HG03097 (cell line): ENCODE results near the gene NAGK.
"Not testable (repeated sequence)": the region's sequence is repeated elsewhere in the genome, so short reads cannot be mapped to it uniquely, and the experiment has no call there.

Source experiments
- ATAC-seq: cut with Tn5 transposase; IDR thresholded peaks from one replicate; pipeline ENCODE4 v1.9.1; 2021; ENCODE audit not compliant: unreplicated experiment, low FRiP score

NAGK gene

DNA sequence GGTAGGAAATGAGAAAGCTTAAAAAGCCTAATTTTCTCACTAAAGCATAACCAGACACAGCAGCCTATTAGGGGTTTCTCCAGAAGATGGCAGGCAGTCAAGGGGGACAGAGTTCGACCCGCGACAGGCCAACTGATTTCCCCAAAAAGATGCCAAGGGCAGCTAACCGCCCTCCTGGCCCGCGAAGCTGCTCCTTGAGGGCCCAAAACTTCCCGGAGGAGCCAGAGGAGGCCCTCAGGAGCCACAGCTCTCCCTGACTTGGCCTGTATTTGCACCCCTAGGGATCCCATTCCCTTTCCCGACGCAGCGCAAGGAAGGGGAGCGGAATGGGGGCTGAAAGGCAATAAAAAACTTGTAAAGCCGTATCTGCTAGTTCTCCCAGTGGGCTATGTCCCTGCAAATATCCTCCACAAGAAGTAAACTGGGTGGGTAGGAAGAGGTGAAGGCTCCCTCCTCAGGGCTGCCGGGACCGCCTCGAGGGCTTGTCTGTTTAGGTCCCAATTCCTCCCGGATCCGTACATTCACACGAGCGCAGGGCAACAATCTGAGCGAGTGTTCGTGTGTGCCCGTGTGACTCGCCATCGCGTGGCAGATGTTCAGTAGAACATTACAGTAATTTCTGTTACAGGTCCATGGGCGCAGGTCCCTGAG is 756 bp upstream of the NAGK start:
- ATAC-seq, result no peak

DNA sequence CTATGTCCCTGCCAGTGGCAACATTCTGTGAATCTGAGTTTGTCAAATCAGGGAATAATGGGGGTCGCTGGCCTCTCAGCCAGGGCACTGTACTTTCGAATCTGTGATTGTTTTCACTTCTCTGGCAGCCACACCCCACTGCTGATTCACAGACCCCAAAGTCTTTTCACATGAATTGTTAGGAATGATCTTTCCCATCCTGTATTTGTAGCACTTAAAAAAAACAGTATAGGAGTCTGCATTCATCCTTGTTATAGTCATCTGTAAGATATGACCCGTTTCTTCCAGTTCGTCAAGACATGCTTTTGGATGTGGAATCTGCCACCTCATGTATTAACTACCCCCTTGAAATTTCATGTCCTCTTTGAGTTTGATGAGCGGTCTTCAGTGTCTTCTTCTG is 928 bp downstream of the NAGK start:
- no peak for ATAC-seq

DNA sequence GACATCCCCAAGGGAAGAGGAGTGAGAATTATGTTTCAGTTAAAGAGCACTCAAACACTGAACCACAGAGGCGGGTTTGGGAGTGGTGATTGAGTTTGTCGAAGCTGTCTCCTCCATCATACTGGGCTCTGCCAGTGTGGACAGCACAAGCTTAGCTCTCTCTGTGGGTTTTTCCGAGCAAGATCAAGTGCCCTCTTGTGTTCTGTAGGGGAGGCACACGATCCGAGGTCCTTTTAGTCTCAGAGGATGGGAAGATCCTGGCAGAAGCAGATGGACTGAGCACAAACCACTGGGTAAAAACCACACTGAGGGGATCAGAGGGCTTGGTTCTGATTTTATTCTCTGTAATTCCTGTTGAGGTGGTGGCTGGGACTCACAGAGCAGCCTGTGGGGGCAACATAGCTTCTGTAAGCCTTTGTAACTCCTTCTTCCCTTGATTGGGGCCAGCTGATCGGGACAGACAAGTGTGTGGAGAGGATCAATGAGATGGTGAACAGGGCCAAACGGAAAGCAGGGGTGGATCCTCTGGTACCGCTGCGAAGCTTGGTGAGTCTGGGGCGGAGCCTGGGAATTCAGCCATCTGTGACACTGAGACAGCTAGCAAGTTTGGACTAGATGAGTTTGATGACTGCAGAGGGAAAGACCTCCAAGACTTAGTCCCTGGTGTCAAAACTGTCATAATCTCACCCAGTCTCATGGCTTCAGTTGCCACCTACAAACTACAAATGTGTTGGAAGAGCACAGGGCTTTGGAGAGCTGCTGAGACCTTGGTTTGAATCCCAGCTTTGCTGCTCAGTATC is 2.0 kb downstream of the NAGK start:
- no peak for ATAC-seq

DNA sequence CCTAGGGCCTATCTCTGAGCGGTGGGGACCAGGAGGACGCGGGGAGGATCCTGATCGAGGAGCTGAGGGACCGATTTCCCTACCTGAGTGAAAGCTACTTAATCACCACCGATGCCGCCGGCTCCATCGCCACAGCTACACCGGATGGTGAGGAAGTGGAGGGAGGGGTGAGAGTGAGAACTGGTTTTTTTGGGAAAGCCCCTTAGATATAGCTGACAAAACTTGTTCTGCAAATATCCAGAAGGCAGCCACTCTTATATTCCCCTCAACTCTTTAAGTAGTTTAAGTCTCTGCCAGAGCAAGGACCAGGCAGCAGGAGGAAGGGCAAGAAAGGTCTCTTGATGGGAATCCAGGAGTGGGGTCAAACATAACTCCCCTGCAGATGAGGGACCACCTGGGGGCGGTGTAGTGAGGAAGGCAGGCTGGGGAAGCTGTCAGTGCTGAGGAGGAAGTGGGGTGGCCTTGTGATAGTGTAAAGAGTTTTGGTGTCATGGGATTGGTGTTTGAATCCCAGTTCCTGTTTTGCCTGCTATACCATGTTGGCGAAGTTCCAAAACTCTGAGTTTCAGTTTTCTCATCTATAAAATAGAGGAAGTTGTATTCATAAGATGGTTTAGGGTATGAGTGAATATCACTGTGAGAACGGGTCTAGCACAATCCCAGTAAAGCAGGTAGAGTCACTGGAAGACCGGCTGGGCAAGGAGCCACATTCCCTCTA is 3.4 kb downstream of the NAGK start:
- peak; percentile 36 for ATAC-seq

DNA sequence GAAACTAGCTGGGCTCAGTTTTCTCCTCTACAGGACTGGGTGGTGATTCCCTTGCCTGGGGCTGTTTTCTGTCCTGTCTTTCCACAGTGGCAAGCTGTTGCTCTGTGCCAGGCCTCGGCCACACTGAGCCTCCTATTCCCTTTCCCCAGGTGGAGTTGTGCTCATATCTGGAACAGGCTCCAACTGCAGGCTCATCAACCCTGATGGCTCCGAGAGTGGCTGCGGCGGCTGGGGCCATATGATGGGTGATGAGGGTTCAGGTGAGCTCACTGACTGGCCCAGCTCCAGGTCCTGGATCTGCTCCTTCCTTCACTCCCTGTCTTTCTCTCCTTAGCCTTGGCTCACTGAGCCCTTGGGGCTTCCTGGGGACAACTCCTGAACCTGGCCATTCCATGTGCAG is 4.0 kb downstream of the NAGK start:
- ATAC-seq, result no peak

DNA sequence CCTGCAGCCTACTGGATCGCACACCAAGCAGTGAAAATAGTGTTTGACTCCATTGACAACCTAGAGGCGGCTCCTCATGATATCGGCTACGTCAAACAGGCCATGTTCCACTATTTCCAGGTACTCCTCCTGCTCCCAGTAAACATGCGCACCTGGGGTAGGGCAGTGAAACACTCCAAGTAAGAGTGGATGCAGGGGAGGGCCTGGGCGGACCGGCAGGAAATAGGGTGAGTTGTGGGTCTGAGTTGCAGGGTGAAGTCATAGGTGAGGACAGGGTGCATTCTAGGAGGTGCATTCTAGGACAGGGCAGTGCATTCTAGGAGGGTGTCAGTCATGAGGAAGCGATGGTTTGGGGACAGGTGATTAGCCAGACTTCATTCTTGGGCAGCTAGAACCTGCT is 5.0 kb downstream of the NAGK start:
- no peak for ATAC-seq

DNA sequence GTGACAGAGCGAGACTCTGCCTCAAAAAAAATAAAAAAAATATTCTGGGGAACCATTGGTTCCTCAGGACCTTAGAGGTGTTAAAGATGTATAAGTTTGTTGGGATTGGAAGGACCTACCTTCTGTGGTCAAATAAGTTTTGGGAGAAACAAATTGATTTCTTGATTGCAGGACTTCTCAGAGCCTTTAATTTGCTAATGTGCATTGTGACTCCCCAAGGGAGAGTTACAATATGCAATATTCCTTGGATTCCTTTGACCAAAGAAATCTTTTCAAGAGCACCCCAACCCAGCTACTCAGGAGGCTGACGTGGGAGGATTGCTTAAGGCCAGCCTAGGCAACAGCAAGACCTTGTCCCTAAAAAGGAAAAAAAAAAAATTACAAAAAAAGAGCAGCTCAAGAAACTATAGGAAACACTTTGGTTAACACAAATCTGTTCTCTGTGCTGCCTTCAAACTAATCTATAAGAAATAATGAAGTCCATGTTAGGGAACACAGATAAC is 6.5 kb downstream of the NAGK start:
- no peak for ATAC-seq

DNA sequence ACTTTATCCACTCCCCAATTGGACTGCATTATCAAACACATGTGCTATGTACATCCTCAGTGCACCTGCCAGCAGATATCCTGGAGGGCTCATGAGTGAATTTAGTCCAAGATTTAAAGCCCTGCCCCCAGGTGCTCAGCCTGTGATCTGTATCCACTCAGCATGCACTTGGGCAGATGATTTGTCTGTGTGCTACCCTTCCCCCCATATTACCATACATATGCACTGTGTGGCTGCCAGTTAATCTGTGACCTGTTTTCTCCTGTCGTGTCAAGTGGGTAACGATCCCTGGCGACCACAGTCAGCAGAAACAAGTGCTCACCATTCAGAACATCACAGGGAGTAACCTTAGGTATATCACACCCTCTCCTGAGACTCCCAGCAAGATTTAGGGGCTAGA is 10.2 kb downstream of the NAGK start:
- ATAC-seq, result no peak

DNA sequence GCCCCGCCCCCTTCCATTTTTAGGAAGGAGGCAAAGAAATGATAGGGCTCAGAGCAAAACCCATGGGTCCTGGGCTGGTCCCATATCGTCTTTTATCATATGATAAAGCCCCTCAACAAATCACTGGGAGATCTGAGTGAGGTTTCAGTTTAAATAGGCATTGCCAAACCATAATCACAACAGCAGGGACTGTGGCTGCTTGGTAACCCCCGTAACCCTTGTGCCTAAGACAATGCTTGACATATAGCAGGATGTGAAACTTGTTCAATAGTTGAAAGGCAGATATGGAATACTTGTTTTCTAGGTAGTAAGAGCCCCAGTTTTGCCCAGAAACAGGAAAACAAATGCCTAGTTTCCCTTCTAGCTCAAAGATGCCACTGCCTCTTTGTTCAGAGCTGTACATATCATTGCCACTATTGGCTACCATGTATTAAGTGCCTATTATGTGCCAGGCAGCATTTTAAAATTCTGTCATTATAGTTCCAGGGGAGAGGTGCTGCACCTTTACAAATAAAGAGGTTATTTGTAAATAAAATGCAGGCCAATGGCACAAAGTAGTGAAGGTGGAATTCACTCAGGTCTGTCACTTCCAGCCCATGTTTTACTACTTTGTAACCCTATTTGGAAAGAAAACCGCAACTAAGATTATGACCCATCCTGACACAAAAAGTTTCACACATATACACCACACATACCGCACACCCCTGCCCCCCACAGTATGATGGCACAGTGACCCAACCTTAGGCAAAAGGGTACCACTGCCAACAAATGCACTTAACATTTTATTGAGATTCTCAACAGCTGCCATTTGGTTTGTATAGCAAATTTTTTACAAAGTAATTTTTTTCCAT is 14.2 kb downstream of the NAGK start:
- ATAC-seq, result no peak

DNA sequence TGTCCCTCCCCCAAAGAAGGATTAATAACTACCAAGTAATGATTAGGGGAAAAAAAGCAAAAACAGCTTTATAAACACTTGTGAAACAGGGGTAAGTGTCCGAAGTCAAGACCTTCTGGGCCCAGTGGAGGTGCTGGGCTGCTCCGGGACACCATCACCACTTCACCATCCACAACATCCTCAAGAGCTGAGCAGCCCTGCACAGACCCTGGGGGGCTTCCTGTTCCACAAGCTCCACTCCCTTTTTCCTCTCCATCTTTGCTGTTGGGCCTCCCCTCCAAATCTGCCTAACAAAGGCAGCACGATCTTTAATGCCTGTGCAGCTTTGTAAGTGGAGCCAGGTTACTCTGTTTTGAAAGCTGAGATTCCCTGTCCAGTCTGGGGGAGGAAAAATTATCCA is 14.8 kb downstream of the NAGK start:
- not testable (repeated sequence) for ATAC-seq

DNA sequence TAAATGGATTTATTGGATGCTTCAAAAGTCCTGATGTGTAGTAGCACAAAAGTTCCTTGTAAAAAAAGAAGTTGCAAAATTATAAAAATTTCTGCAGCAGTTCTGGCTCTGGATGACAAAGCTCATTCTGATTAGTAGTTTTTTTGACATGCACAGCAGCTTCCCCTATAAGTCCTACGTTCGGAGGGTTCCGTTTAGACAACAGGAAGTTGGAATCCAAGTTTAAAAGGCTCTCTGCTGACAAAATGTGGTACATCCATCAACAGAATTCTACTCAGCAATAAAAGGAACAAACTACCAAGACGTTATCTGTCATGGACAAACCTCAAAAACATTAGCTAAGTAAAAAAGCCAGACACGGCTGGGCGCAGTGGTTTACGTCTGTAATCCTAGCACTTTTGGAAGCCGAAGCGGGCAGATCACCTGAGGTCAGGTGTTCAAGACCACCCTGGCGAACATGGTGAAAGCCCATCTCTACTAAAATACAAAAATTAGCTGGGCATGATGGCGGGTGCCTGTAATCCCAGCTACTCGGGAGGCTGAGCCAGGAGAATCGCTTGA is 15.4 kb downstream of the NAGK start:
- ATAC-seq, result not testable (repeated sequence)

DNA sequence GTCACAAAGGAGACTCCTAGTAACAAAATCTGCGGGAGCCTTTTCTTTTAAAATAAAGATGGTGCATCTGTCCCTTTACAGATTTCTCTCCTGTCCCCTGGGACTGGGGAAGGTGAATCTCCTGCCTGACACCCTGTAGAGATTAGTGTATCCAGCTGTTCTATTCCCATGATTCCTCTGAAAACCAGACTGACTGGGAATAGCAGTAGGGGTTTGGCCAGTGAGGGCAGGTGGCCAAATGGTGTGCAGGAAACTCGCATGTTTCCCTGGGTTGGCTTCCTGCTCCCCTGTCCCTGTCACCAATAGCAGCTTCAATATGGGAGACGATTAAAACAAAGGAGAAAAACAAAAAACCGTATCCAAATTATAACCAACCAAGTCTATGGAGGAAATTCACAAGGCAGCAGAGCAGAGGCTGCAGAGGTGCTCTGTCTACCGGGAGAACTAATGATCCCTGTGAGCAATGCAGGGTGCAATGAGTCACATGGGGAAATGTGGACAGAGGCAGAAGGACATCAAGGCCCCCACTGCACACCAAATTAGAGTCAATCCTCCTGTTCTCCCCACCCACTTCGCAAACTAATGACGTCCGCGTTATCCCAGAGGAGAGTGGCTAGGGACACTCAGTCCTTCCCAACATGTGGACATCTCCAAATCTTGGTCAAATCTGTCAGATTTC is 17.0 kb downstream of the NAGK start:
- not testable (repeated sequence) for ATAC-seq

DNA sequence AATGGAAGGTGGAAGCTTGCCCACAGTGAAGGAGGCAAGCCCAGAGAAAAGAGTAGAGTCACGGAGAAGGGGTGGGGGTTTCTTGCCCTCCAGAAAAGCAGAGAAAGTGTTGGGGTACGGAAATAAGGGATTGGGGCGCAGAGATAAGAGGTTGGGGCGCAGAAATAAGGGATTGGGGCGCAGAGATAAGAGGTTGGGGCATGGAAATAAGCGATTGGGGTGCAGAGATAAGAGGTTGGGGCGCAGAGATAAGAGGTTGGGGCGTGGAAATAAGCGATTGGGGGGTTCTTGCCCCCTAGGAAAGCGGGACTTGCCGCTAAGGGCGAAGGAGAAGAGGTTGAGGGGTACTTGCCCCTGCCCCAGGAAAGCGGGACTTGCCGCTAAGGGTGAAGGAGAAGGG is 21.0 kb downstream of the NAGK start:
- ATAC-seq, result not testable (repeated sequence)

DNA sequence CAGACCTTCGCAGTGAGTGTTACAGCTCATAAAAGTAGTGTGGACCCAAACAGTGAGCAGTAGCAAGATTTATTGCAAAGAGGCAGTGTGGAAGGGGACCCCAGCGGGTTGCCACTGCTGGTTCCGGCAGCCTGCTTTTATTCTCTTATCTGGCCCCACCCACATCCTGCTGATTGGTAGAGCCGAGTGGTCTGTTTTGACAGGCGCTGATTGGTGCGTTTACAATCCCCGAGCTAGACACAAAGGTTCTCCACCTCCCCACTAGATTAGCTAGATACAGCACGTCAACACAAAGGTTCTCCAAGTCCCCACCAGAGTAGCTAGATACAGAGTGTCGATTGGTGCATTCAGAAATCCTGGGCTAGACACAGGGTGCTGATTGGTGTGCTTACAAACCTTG is 23.4 kb downstream of the NAGK start:
- not testable (repeated sequence) for ATAC-seq

DNA sequence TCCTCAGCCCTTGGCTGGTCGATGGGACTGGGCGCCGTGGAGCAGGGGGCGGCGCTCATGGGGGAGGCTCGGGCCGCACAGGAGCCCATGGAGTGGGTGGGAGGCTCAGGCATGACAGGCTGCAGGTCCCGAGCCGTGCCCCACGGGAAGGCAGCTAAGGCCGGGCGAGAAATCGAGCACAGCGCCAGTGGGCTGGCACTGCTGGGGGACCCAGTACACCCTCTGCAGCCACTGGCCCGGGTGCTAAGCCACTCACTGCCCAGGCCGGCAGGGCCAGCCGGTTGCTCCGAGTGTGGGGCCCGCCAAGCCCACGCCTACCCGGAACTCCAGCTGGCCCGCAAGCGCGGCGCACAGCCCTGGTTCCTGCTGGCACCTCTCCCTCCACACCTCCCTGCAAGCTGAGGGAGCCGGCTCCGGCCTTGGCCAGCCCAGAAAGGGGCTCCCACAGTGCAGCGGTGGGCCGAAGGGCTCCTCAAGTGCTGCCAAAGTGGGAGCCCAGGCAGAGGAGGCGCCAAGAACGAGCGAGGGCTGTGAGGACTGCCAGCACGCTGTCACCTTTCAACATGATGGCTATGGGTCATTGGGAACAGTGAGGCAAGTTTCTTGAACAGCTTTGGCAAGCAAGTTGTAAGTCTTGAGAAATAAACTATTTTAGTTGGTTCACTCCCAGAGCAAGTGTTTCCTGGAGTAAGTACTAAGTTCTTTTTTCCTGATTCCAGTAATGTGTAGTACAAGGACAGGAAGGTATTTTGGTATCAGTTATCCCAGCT is 24.2 kb downstream of the NAGK start:
- ATAC-seq, result not testable (repeated sequence)

DNA sequence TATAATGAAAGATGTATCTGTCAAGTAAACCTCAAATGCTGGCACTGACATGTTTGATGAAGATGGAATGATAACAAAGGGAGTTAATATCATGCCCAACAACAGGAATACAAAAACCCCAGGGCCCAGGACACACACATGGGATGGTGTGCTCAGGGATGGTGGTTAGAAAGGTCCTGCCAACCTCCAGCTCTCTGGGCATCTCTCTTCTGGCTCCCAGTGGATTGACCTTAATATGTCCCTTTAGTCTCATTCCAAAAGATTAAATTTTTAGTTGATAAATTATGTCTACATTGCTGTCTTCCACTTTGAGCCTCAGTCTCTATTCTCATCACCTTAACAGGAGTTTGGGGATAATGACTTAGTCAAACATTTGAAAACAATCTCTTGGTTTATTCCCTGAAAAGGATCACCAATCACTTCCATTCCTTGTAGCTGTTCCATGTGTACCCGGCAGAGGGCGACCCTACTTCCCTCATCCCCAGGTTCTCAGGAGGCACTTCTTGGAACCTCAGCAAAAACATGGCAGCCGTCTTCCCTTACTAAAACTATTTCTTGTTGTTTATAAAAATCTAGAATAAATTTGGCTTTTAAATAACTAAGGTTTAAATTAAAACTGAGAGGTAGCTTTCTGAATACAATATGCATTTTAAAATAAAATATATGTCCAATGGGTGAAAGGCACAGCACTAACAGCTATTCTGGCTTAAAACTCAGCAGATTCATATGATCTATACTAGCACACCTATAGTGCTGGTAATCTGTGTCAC is 31.9 kb downstream of the NAGK start:
- no peak for ATAC-seq

DNA sequence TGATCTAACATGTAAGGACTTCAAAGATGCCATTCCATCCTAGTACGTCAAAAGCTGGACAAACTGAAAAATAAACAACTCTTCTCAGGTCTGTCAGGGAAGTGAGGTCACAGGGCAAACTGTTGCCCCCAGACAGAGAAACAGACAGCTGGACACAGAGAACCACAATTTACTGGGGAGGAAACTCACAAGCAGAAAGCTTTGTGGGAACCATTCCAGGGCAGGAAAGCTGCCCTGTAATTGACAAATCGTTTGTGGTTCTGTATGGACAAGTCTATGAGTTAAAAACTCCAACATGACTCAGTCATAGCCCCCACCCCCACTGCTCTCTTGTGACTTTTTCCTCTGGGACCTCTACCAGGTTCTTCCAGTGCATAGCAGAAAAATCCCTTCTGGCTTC is 33.2 kb downstream of the NAGK start:
- no peak for ATAC-seq

DNA sequence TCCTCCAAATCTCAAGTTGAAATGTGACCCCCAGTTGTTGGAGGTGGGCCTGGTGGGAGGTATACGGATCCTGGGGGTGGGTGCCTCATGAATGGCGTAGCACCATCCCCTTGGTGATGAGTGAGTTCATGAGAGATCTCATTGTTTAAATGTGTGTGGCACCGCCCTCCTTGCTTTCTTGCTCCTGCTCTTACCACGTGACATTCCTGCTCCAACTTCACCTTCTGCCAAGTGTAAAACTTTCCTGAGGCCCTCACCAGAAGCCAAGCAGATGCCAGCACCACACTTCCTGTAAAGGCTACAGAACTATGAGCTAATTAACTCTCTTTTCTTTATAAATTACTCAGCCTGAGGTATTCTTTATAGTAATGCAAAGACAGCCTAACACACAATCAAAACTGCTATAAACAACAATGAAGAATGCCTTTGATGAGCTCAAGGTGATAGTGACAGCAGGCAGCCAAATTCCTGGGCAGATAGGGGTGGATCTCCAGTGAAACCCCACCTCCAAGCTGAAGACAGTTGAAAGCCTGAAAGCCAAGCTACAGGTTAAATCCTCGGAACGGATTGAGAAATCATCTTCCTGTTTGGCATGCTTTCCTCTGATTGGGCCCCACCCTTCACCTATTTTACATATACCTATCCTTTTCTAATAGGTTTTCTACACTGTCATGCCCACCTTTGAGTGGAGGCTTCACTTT is 34.7 kb downstream of the NAGK start:
- no peak for ATAC-seq
